OCI-LY1 (cell line): ENCODE results near the gene SDK2.

ENCODE experiments used
- H2AFZ ChIP-seq: fragments of 200-600 bp; sonication (generic), shearing (Covaris generic); 2 replicates; pipeline ENCODE4 v1.6.0; 2014; ENCODE audit warnings: antibody characterized with exemption, mild to moderate bottlenecking, low read length
- H3F3A ChIP-seq: fragments of 200-600 bp; sonication (generic), shearing (Covaris generic); 2 replicates; pipeline ENCODE4 v1.6.0; 2014; ENCODE audit warnings: mild to moderate bottlenecking, antibody characterized with exemption, low read length, moderate library complexity; ENCODE audit not compliant: insufficient read depth
- H3K27ac ChIP-seq: fragments of 200-600 bp; sonication (generic); 2 replicates; pipeline ENCODE4 v1.5.1; 2014; ENCODE audit warnings: low read length, mixed run types, mild to moderate bottlenecking, low read depth; ENCODE audit not compliant: poor library complexity, severe bottlenecking
- H3K27me3 ChIP-seq: fragments of 200-600 bp; sonication (generic); 2 replicates; pipeline ENCODE4 v1.6.0; 2014; ENCODE audit warnings: antibody characterized with exemption, mild to moderate bottlenecking, low read length, moderate library complexity; ENCODE audit not compliant: insufficient read depth
- H3K36me3 ChIP-seq: fragments of 200-600 bp; sonication (generic); 2 replicates; pipeline ENCODE4 v1.6.1; 2014; ENCODE audit warnings: mild to moderate bottlenecking, antibody characterized with exemption, low read length, moderate library complexity, mixed read lengths; ENCODE audit not compliant: insufficient read depth
- H3K4me1 ChIP-seq: fragments of 200-600 bp; sonication (generic); 2 replicates; pipeline ENCODE4 v1.5.1; 2014; ENCODE audit warnings: mild to moderate bottlenecking, low read length, moderate library complexity; ENCODE audit not compliant: insufficient read depth, severe bottlenecking
- H3K4me2 ChIP-seq: fragments of 200-600 bp; sonication (generic), shearing (Covaris generic); 2 replicates; pipeline ENCODE4 v1.6.1; 2014; ENCODE audit warnings: low read length
- H3K4me3 ChIP-seq: fragments of 200-600 bp; sonication (generic); 2 replicates; pipeline ENCODE4 v1.5.1; 2014; ENCODE audit warnings: low read length, low read depth, mild to moderate bottlenecking, mixed read lengths; ENCODE audit not compliant: poor library complexity, severe bottlenecking
- H3K79me2 ChIP-seq: fragments of 200-600 bp; shearing (Covaris generic); 2 replicates; pipeline ENCODE4 v1.6.1; 2016; ENCODE audit warnings: mixed run types, low read length, mixed read lengths; ENCODE audit not compliant: insufficient read depth
- H3K9ac ChIP-seq: fragments of 200-600 bp; sonication (generic), shearing (Covaris generic); 2 replicates; pipeline ENCODE4 v1.6.1; 2014; ENCODE audit warnings: mild to moderate bottlenecking, low read length, mixed read lengths
- H3K9me2 ChIP-seq: fragments of 200-600 bp; sonication (generic), shearing (Covaris generic); 2 replicates; pipeline ENCODE4 v1.6.1; 2014; ENCODE audit warnings: low read depth, mild to moderate bottlenecking, low read length, mixed read lengths
- H3K9me3 ChIP-seq: fragments of 200-600 bp; shearing (Covaris generic); 2 replicates; pipeline ENCODE4 v1.6.1; 2014; ENCODE audit warnings: low read length, mixed read lengths
- H4K20me1 ChIP-seq: fragments of 200-600 bp; sonication (generic), shearing (Covaris generic); 2 replicates; pipeline ENCODE4 v1.6.0; 2016; ENCODE audit warnings: mild to moderate bottlenecking, low read length; ENCODE audit not compliant: insufficient read depth
- EZH2 ChIP-seq: fragments of 200-600 bp; sonication (generic), shearing (Covaris generic); IDR thresholded peaks from 2 replicates; pipeline ENCODE4 v1.8.0; 2017; ENCODE audit warnings: borderline replicate concordance, mixed run types, mild to moderate bottlenecking, antibody characterized with exemption, low read length, moderate library complexity, mixed read lengths
- TF ChIP-seq, protein P1 (sequence below): fragments of 200-600 bp; sonication (generic), shearing (Covaris generic); IDR thresholded peaks from 2 replicates; pipeline ENCODE4 v1.5.1; 2017; ENCODE audit warnings: mild to moderate bottlenecking, antibody characterized with exemption, low read length, moderate library complexity, mixed read lengths

SDK2 gene

GRCh38 chr17:73513426-73513825 lies 130.8 kb downstream of the SDK2 start:
- Histone ChIP-seq H3K4me1 (no peaks in the 10 kb centered on the region), H2AFZ (no peak overlapping the region), H4K20me1 (no peaks in the 10 kb centered on the region), H3K9me2 (no peaks in the 10 kb centered on the region), H3F3A (no peaks in the 10 kb centered on the region), H3K27ac (no peak overlapping the region), H3K4me2 (no peak overlapping the region), H3K9ac (no peak overlapping the region), H3K27me3 (0 out of 2 replicates have a peak, but pooled peaks cover 3% of the 10 kb centered on the region), H3K9me3 (no peaks in the 10 kb centered on the region), H3K79me2 (no peaks in the 10 kb centered on the region), H3K36me3 (no peaks in the 10 kb centered on the region), H3K4me3 (no peak overlapping the region)
- no peak for TF ChIP-seq EZH2
- TF ChIP-seq, protein P1, sequence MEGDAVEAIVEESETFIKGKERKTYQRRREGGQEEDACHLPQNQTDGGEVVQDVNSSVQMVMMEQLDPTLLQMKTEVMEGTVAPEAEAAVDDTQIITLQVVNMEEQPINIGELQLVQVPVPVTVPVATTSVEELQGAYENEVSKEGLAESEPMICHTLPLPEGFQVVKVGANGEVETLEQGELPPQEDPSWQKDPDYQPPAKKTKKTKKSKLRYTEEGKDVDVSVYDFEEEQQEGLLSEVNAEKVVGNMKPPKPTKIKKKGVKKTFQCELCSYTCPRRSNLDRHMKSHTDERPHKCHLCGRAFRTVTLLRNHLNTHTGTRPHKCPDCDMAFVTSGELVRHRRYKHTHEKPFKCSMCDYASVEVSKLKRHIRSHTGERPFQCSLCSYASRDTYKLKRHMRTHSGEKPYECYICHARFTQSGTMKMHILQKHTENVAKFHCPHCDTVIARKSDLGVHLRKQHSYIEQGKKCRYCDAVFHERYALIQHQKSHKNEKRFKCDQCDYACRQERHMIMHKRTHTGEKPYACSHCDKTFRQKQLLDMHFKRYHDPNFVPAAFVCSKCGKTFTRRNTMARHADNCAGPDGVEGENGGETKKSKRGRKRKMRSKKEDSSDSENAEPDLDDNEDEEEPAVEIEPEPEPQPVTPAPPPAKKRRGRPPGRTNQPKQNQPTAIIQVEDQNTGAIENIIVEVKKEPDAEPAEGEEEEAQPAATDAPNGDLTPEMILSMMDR = no peak

- no peak overlapping the region for H3K9ac ChIP-seq
- no peaks in the 10 kb centered on the region for H3K36me3 ChIP-seq
- H4K20me1 ChIP-seq = no peaks in the 10 kb centered on the region
- no peaks in the 10 kb centered on the region for H3K79me2 ChIP-seq
- TF ChIP-seq, protein P1 = no peak
- no peak for TF ChIP-seq EZH2
- H3K4me2 ChIP-seq = no peak overlapping the region
- H3K9me2 ChIP-seq = no peaks in the 10 kb centered on the region
- H3K27ac ChIP-seq = no peak overlapping the region
- H3K4me3 ChIP-seq = no peak overlapping the region
- H3K9me3 ChIP-seq = no peaks in the 10 kb centered on the region
- 0 out of 2 replicates have a peak, but pooled peaks cover 3% of the 10 kb centered on the region for H3K27me3 ChIP-seq
- no peaks in the 10 kb centered on the region for H3K4me1 ChIP-seq
- no peak overlapping the region for H2AFZ ChIP-seq
- H3F3A ChIP-seq = no peaks in the 10 kb centered on the region
These were observed 132.5 kb downstream of the SDK2 start for GRCh38 chr17:73511719-73512115.

- no peaks in the 10 kb centered on the region for H3K79me2 ChIP-seq
- no peak overlapping the region for H2AFZ ChIP-seq
- H3K27ac ChIP-seq = no peak overlapping the region
- 0 out of 2 replicates have a peak, but pooled peaks cover 3% of the 10 kb centered on the region for H3K27me3 ChIP-seq
- H3K9me3 ChIP-seq = no peaks in the 10 kb centered on the region
- H3K4me2 ChIP-seq = no peak overlapping the region
- no peak overlapping the region for H3K4me3 ChIP-seq
- H3K9me2 ChIP-seq = no peaks in the 10 kb centered on the region
- no peaks in the 10 kb centered on the region for H3K36me3 ChIP-seq
- TF ChIP-seq, protein P1 = no peak
- TF ChIP-seq EZH2 = no peak
- no peak overlapping the region for H3K9ac ChIP-seq
- no peaks in the 10 kb centered on the region for H4K20me1 ChIP-seq
- H3F3A ChIP-seq = no peaks in the 10 kb centered on the region
- H3K4me1 ChIP-seq = no peaks in the 10 kb centered on the region
These were observed 133.1 kb downstream of the SDK2 start for GRCh38 chr17:73510981-73511718.
